GM12874 (cell line): ENCODE measurements around the gene IL1RAPL2.

Experiments used
- CTCF ChIP-seq: IDR thresholded peaks from 2 replicates; pipeline ENCODE4 v1.5.1; 2011; ENCODE audit warnings: low read depth, mild to moderate bottlenecking, control low read depth, low read length, moderate library complexity; ENCODE audit not compliant: insufficient read depth

IL1RAPL2 gene

GRCh38 chrX:104712515-104712914, 146.5 kb downstream of the IL1RAPL2 start:
- no peak for TF ChIP-seq CTCF

- no peak for TF ChIP-seq CTCF
Observed at GRCh38 chrX:104721854-104722253, 155.9 kb downstream of the IL1RAPL2 start.

DNA sequence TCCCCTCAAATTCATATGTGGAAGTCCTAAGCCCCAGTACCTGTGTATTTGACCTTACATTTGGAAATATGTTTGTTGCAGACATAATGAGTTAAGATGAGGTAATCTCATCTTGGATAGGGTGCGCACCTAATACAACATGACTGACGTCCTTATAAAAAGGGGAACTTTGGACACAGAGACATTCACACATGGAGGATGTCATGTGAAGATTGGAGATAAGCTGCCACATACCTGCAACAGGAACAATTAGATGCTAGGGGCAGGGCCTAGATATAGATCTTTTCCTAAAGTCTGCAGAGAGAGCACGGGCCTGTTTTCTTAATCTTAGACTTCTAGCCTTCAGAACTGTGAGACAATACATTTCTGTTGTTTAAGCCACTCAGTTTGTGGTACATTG, 162.5 kb downstream of the IL1RAPL2 start:
- TF ChIP-seq CTCF, result no peak

GRCh38 chrX:104742355-104742754, 176.4 kb downstream of the IL1RAPL2 start:
- no peak for TF ChIP-seq CTCF

DNA sequence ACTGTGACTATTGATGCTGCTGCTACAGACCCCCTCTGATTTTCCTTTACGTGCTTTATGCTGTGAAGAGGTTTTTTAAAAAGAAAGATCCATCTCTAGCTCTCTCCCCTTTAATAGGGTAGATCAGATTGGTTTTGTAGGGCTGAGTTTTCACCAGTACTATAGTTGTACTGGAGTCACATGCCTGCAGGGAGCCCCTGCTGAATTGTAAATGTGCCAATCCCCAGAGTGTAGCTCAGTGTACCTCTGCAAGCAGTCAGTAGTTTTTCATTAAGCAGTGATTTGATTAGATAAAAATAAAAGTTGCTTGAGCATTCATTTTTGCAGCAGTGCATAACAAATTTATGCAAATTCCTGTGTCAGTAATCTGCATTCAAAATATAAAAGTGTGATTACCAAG, 179.2 kb downstream of the IL1RAPL2 start:
- TF ChIP-seq CTCF, result no peak

DNA sequence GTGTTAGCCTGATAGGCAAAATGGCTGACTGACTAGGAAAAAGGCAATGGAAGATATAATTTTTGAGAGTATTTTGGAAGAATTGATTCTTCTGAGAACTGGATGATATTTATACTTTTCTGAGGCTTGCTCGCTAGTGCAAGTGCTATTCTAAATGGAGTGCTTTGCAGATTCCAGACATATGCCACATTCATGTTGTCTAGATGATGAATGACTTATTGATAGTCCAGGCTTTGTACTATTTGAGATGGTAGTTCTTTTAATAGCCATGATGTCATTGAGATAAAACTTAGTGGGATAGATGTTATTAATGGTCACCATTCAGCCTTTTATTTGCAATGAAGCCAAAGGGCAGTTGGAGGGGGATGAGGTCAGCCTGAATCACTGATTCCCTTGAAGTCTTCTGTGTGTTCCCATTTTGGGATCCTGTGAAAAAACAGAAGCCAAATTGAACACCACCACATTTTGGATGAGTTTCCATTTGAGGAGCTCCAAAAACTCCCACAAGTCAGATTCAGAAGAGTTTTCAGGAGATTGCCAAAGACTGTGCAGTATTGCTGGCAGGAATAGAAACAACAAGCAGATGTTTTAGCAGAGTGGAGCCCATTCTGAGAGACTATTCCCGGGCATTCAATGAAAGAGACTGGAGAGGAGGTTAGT, 184.1 kb downstream of the IL1RAPL2 start:
- no peak for TF ChIP-seq CTCF

DNA sequence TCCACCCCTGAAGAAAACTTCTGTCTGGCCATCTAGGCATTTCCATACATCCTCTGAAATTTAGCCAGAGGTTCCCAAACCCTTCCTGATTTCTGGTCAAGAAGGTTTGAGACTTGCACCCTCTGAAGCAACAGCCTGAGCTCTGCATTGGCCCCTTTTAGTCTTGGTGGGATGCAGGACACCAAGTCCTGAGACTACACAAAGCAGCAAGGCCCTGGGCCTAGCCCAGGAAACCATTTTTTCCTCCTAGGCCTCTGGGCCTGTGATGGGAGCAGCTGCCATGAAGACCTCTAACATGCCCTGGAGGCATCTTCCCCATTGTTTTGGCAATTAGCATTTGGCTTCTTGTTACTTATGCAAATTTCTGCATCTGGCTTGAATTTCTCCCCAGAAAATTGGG, 196.6 kb downstream of the IL1RAPL2 start:
- TF ChIP-seq CTCF, result no peak

DNA sequence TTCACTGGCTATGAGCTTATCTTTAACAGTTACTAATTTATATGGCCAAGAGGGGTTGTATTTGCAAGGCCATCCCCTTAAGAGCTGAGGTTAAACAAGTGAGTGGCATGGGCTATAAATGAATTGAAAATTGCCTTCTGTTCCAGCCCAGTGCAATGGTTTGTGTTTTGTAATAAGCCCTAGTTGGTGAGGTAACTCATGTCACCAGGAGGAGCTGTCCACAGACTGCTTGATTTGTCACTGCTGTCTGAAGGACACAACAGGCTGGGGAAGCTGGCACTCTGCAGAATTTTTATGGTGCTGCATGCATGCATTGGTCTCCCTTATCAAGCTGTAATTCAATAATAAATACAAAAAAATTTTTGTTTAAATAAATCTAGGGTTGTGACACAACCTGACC, 223.8 kb downstream of the IL1RAPL2 start:
- TF ChIP-seq CTCF, result no peak
